H1 (cell line): Measurements from ENCODE around the gene VPS35. TPM values are rescaled to one million over a fixed set of nuclear protein-coding genes. Genes with fewer than 3 reads are reported as not detected.

Experiments
- CTCF ChIA-PET: fragments of 300-600 bp; sonication (Branson Sonifier 250); formaldehyde crosslinking; loops from one replicate; lab custom pipeline; 2021; ENCODE audit not compliant: partially characterized antibody; lab: Charles Lee
- POLR2A ChIA-PET: fragments of 300-600 bp; sonication (Branson Sonifier 250); formaldehyde crosslinking; loops from one replicate; lab custom pipeline; 2021; ENCODE audit warnings: inconsistent platforms; ENCODE audit not compliant: partially characterized antibody; lab: Charles Lee
- DNase-seq, 2 experiments: peaks; one replicate each; pipeline versions ENCODE4 v3.0.0 to v3.0.0-alpha.2; 2010 to 2022; ENCODE audit warnings: low spot score in 2 of 2, low read depth in 1 of 2, mixed read lengths in 1 of 2
- FAIRE-seq: peaks from 2 replicates; lab custom pipeline; 2011; peaks lifted over from hg19 to GRCh38; lab: Jason Lieb, UNC
- H2AFZ ChIP-seq: 2 replicates; pipeline ENCODE4 v1.8.1; 2012; ENCODE audit warnings: low read length, inconsistent platforms
- H2AK5ac ChIP-seq: 2 replicates; pipeline ENCODE4 v1.6.1; 2013; ENCODE audit warnings: low read depth, low read length
- H2BK120ac ChIP-seq: replicated peaks from 2 replicates; pipeline ENCODE3; 2013; ENCODE audit warnings: low read depth, low read length, inconsistent platforms
- H2BK12ac ChIP-seq: 2 replicates; pipeline ENCODE4 v1.6.1; 2013; ENCODE audit warnings: low read depth, low read length
- H2BK15ac ChIP-seq: 2 replicates; pipeline ENCODE4 v1.6.1; 2013; ENCODE audit warnings: low read length
- H2BK20ac ChIP-seq: 2 replicates; pipeline ENCODE4 v1.6.1; 2013; ENCODE audit warnings: low read length
- H2BK5ac ChIP-seq: 2 replicates; pipeline ENCODE4 v1.6.1; 2013; ENCODE audit warnings: low read depth, low read length
- H3K14ac ChIP-seq: 2 replicates; pipeline ENCODE4 v1.6.1; 2013; ENCODE audit warnings: inconsistent platforms; ENCODE audit not compliant: insufficient read length
- H3K18ac ChIP-seq: 2 replicates; pipeline ENCODE4 v1.6.1; 2013; ENCODE audit warnings: low read length; ENCODE audit errors: extremely low read depth
- H3K23ac ChIP-seq: 2 replicates; pipeline ENCODE4 v1.6.1; 2013; ENCODE audit warnings: inconsistent platforms; ENCODE audit not compliant: insufficient read length
- H3K23me2 ChIP-seq: 2 replicates; pipeline ENCODE4 v1.6.1; 2013; ENCODE audit warnings: low read depth, low read length
- H3K27ac ChIP-seq: 2 replicates; pipeline ENCODE4 v1.6.1; 2011; ENCODE audit warnings: low read depth, low read length, inconsistent platforms
- H3K27me3 ChIP-seq, 4 experiments: replicated peaks in 1 of 4; 1 replicate in 1 of 4; 2 replicates in 3 of 4; pipeline versions ENCODE4 v1.6.1 to v1.8.1; 2011 to 2013; ENCODE audit warnings: low read length in 3 of 4, mild to moderate bottlenecking in 3 of 4, inconsistent platforms in 2 of 4, mixed read lengths in 2 of 4, moderate library complexity in 1 of 4; ENCODE audit not compliant: control insufficient read depth in 3 of 4, insufficient read depth in 3 of 4; ENCODE audit errors: extremely low read depth in 1 of 4
- H3K36me3 ChIP-seq, 4 experiments: 2 replicates each; pipeline versions ENCODE4 v1.6.1 to v1.8.1; 2011 to 2013; ENCODE audit warnings: mild to moderate bottlenecking in 4 of 4, low read length in 3 of 4, moderate library complexity in 2 of 4, control low read depth in 1 of 4, inconsistent platforms in 1 of 4; ENCODE audit not compliant: insufficient read depth in 4 of 4, control insufficient read depth in 2 of 4
- H3K4ac ChIP-seq: replicated peaks from 2 replicates; pipeline ENCODE3; 2013; ENCODE audit warnings: low read length, low read depth, mixed read lengths, inconsistent platforms; ENCODE audit not compliant: insufficient read length
- H3K4me1 ChIP-seq, 4 experiments: replicated peaks in 1 of 4; 1 replicate in 1 of 4; 2 replicates in 3 of 4; pipeline versions ENCODE4 v1.6.1 to v1.8.1; 2011 to 2013; ENCODE audit warnings: low read length in 3 of 4, inconsistent platforms in 2 of 4, mixed read lengths in 1 of 4; ENCODE audit not compliant: insufficient read depth in 4 of 4, control insufficient read depth in 3 of 4
- H3K4me2 ChIP-seq, 2 experiments: 2 replicates each; pipeline versions ENCODE4 v1.6.1 to v1.8.1; 2011 to 2013; ENCODE audit warnings: low read depth in 2 of 2, low read length in 2 of 2, control low read depth in 1 of 2, inconsistent platforms in 1 of 2, mild to moderate bottlenecking in 1 of 2; ENCODE audit not compliant: insufficient read depth in 1 of 2
- H3K4me3 ChIP-seq, 4 experiments: fragments of 200-600, 300-600 bp in 1 of 4; sonication (generic), shearing (Covaris generic), sonication (Bioruptor Twin) in 1 of 4; 2 replicates each; pipeline versions ENCODE4 v1.5.1 to v1.8.1; 2011 to 2016; ENCODE audit warnings: low read length in 4 of 4, low read depth in 3 of 4, control low read depth in 2 of 4, inconsistent platforms in 2 of 4, mild to moderate bottlenecking in 2 of 4, mixed read lengths in 1 of 4, moderate library complexity in 1 of 4; ENCODE audit not compliant: insufficient read depth in 2 of 4; ENCODE audit errors: extremely low read depth in 1 of 4
- H3K56ac ChIP-seq: replicated peaks from 2 replicates; pipeline ENCODE3; 2013; ENCODE audit warnings: low read depth, mild to moderate bottlenecking, mixed read lengths, low read length, inconsistent platforms; ENCODE audit not compliant: insufficient read length
- H3K79me1 ChIP-seq: 2 replicates; pipeline ENCODE4 v1.6.1; 2013; ENCODE audit warnings: low read depth, low read length, control low read depth
- H3K79me2 ChIP-seq, 2 experiments: 2 replicates each; pipeline versions ENCODE4 v1.6.1 to v1.8.1; 2012 to 2013; ENCODE audit warnings: low read length in 2 of 2, mild to moderate bottlenecking in 2 of 2, inconsistent platforms in 1 of 2; ENCODE audit not compliant: insufficient read depth in 2 of 2, control insufficient read depth in 1 of 2
- H3K9ac ChIP-seq, 4 experiments: replicated peaks in 1 of 4; 1 replicate in 1 of 4; 2 replicates in 3 of 4; pipeline versions ENCODE4 v1.6.1 to v1.8.1; 2011 to 2013; ENCODE audit warnings: low read depth in 3 of 4, low read length in 3 of 4, control low read depth in 2 of 4, mild to moderate bottlenecking in 2 of 4, moderate library complexity in 2 of 4, inconsistent platforms in 1 of 4; ENCODE audit errors: extremely low read depth in 1 of 4
- H3K9me3 ChIP-seq, 2 experiments: 2 replicates each; pipeline versions ENCODE4 v1.6.1 to v1.8.1; 2012 to 2013; ENCODE audit warnings: mild to moderate bottlenecking in 2 of 2, moderate library complexity in 2 of 2, control low read depth in 1 of 2, inconsistent platforms in 1 of 2, low read depth in 1 of 2, low read length in 1 of 2, mixed read lengths in 1 of 2; ENCODE audit not compliant: insufficient read depth in 2 of 2
- H4K20me1 ChIP-seq, 2 experiments: replicated peaks in 1 of 2; 2 replicates each; pipeline versions ENCODE3 to v1.8.1; 2011 to 2013; ENCODE audit warnings: inconsistent platforms in 2 of 2, low read length in 2 of 2, mild to moderate bottlenecking in 1 of 2; ENCODE audit not compliant: insufficient read depth in 2 of 2, control insufficient read depth in 1 of 2
- H4K5ac ChIP-seq: 2 replicates; pipeline ENCODE4 v1.6.1; 2013; ENCODE audit warnings: low read length, low read depth, mixed read lengths, inconsistent platforms; ENCODE audit not compliant: insufficient read length
- H4K8ac ChIP-seq: 2 replicates; pipeline ENCODE4 v1.8.0; 2013; ENCODE audit warnings: mild to moderate bottlenecking, moderate library complexity, low read length, inconsistent platforms; ENCODE audit not compliant: insufficient read depth; ENCODE audit errors: extremely low read depth
- H4K91ac ChIP-seq: replicated peaks from 2 replicates; pipeline ENCODE3; 2013; ENCODE audit warnings: low read length, mixed read lengths, inconsistent platforms; ENCODE audit not compliant: insufficient read length
- ASH2L ChIP-seq: fragments of 200-600, 300-600 bp; sonication (generic); IDR thresholded peaks from one replicate; pipeline ENCODE4 v1.7.1; 2017; ENCODE audit warnings: low read length
- CTBP2 ChIP-seq: IDR thresholded peaks from 2 replicates; pipeline ENCODE4 v1.7.0; 2011; ENCODE audit warnings: borderline replicate concordance, mild to moderate bottlenecking, moderate library complexity, mixed read lengths, low read length; ENCODE audit not compliant: insufficient read depth, insufficient read length
- GTF2F1 ChIP-seq: IDR thresholded peaks from 2 replicates; pipeline ENCODE4 v1.6.1; 2012; ENCODE audit warnings: low read depth, low read length, improper control_type of control experiment, borderline replicate concordance
- KDM4A ChIP-seq: IDR thresholded peaks from one replicate; pipeline ENCODE4 v1.7.1; 2012; ENCODE audit warnings: low read depth, mild to moderate bottlenecking, moderate library complexity, low read length, inconsistent platforms; ENCODE audit not compliant: severe bottlenecking
- NANOG ChIP-seq: IDR thresholded peaks from 2 replicates; pipeline ENCODE4 v1.6.1; 2011; ENCODE audit warnings: low read length, low read depth, mild to moderate bottlenecking, inconsistent platforms; ENCODE audit not compliant: insufficient read depth, poor library complexity, severe bottlenecking
- POLR2A ChIP-seq, 2 experiments: IDR thresholded peaks; 1 replicate in 1 of 2; 2 replicates in 1 of 2; pipeline ENCODE4 v1.6.1; 2011; ENCODE audit warnings: low read depth in 2 of 2, low read length in 2 of 2, mild to moderate bottlenecking in 2 of 2; ENCODE audit errors: control extremely low read depth in 1 of 2
- POLR2AphosphoS5 ChIP-seq: IDR thresholded peaks from 2 replicates; pipeline ENCODE4 v1.6.1; 2011; ENCODE audit warnings: low read depth, low read length
- TAF1 ChIP-seq: IDR thresholded peaks from 2 replicates; pipeline ENCODE4 v1.6.1; 2011; ENCODE audit warnings: mild to moderate bottlenecking, low read depth, low read length
- TAF7 ChIP-seq: optimal IDR thresholded peaks from 2 replicates; pipeline ENCODE3; 2011; ENCODE audit warnings: low read depth, mild to moderate bottlenecking, inconsistent platforms, low read length, moderate library complexity, borderline replicate concordance
- WGBS, 2 experiments: shearing (Covaris generic) in 1 of 2; methylation state at CpG; one replicate each; pipeline versions ENCODE4 v1.1.6 to v1.1.7; 2013 to 2015; ENCODE audit warnings: low lambda C conversion rate in 2 of 2, mixed read lengths in 2 of 2, inconsistent platforms in 1 of 2, low coverage in 1 of 2, missing lambda C conversion rate in 1 of 2; ENCODE audit not compliant: insufficient replicate concordance in 2 of 2, insufficient coverage in 1 of 2, insufficient read length in 1 of 2; ENCODE audit errors: extremely low coverage in 1 of 2, missing lambda C conversion rate in 1 of 2; 5-methylcytosine and 5-hydroxymethylcytosine counted together
- polyA plus RNA-seq, 7 experiments: library from polyadenylated mRNA; depleted of rRNA in 3 of 7; stranded (reverse) in 5 of 7; unstranded in 2 of 7; fragments of >200 nt in 5 of 7; fragments of 200-250 nt in 2 of 7; gene quantifications; 1 replicate in 5 of 7; 2 replicates in 1 of 7; 4 replicates in 1 of 7; pipeline versions ENCODE4 v1.2.1 to v1.2.3, GENCODE V29; 2011 to 2013; ENCODE audit warnings: missing spikeins in 2 of 7, mixed read lengths in 2 of 7
- total RNA-seq: library from RNA; stranded (reverse); fragmentation: NEBNext Ultra II Directional; extraction: Animal tissue kit (Norgen Biotek cat#: 25700); gene quantifications from 2 replicates; pipeline ENCODE4 v1.2.1, GENCODE V29; 2021
- TF ChIP-seq, protein P1 (sequence below): IDR thresholded peaks from 2 replicates; pipeline ENCODE4 v1.6.1; 2012; ENCODE audit warnings: inconsistent platforms

VPS35 gene
- total and polyA plus RNA-seq, 2 of the 8 experiments (the other 6 are each of a cell fraction or from before 2014, with no cell fraction given) = 10.3 to 66.9 TPM

DNA sequence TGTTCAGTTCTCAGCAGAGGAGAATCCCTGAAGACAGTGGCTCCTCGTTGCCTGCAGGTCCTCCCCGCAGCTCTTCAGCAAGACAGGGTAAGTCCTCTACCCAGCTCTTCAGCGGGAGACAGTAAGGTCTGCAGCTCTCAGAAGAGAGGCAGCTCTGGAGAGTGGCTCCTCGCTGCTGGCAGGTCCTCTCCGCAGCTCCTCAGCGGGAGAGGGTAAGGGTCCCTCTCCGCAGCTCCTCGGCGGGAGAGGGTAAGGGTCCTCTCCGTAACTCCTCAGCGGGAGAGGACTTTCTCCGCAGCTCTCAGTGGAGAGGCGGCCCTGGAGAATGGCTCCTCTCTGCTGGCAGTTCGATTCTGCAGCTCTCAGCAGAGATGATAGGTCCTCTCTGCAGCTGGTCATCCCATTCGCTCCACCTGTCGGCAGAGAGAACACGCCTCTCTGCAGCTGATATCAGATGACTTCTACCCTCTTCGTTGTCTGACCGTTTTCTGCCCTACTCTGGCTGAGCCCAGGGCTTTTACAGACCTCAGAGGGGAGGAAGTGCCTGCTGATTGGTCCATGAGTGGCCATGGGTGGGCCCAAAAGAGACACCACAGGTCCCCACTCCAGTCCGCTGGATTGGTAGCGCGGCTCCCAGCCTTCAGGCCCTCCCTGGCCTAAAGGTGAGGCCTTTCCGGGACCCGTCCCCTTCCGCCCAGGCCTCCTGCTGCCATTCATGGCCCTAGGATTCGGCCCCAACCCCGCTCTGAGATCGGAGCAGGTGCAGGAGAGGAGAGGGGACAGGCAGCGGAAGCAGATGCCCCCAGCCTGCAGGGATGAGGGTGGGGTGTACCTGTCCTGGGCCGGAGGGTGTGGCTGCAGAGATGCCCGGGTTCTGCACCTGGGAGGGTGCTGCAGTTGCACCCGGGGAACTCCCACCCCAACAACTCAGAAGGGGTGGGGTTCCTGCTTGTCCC, 55.9 kb downstream of the VPS35 start:
- H2BK120ac ChIP-seq = no peak overlapping the region
- H3K56ac ChIP-seq = no peak overlapping the region
- H2BK20ac ChIP-seq = no peak overlapping the region
- no peaks in the 10 kb centered on the region for H3K79me2 ChIP-seq
- peaks cover 2% of the 10 kb centered on the region; the same call in 1 of the 2 replicates for H3K23me2 ChIP-seq
- peak overlapping the region; percentile 74 for H2AFZ ChIP-seq
- DNase-seq (peak; percentile 5 to 70), FAIRE-seq (peak; percentile 28)
- H3K27me3 ChIP-seq = no peaks in the 10 kb centered on the region; a peak in 1 of 7 replicates
- no peak overlapping the region for H3K9ac ChIP-seq
- ChIA-PET CTCF (interaction anchor here (0.7 to 1.9 kb wide), 5 partner anchors 12 to 221 kb away, joined by 3 to 6 read pairs (median 4); partner anchors contain the start of gene SHCBP1), POLR2A (interaction anchor here (0.8 to 1.8 kb wide), 7 partner anchors 11 to 251 kb away, joined by 3 to 11 read pairs (median 4); partner anchors contain the start of genes GPT2, ORC6 and SHCBP1)
- peak overlapping the region; percentile 19 to 54 (median 40); a peak in 7 of 8 replicates for H3K4me3 ChIP-seq
- no peaks in the 10 kb centered on the region for H4K20me1 ChIP-seq
- no peaks in the 10 kb centered on the region; the same call in 1 of the 2 replicates for H3K79me1 ChIP-seq
- peak overlapping the region; percentile 48; the same call in 1 of the 2 replicates for H3K18ac ChIP-seq
- H4K91ac ChIP-seq = peak overlapping the region; percentile 60
- H3K4ac ChIP-seq = no peak overlapping the region
- 40% methylated on average over 32 of the region's 32 CpGs; no CpG with 5 or more reads in 1 of the 2 experiments for WGBS, 2 experiments
- H2BK12ac ChIP-seq = no peak overlapping the region
- H3K4me1 ChIP-seq = peaks cover 0 to 5% (median 3%) of the 10 kb centered on the region in 4 experiments; a peak in 4 of 7 replicates
- no peak overlapping the region for H3K27ac ChIP-seq
- H3K36me3 ChIP-seq = no peaks in the 10 kb centered on the region
- no peak overlapping the region for H2AK5ac ChIP-seq
- H3K14ac ChIP-seq = no peak overlapping the region
- peak overlapping the region; percentile 22 for H4K8ac ChIP-seq
- no peak overlapping the region for H3K23ac ChIP-seq
- H3K9me3 ChIP-seq = no peaks in the 10 kb centered on the region
- H2BK15ac ChIP-seq = no peak overlapping the region
- no peak overlapping the region for H4K5ac ChIP-seq
- H2BK5ac ChIP-seq = peak overlapping the region; percentile 75; the same call in 1 of the 2 replicates
- peak overlapping the region; percentile 61 to 79 for H3K4me2 ChIP-seq
- TF ChIP-seq POLR2AphosphoS5 = peak; percentile 86
- TF ChIP-seq ASH2L = no peak
- TF ChIP-seq NANOG = no peak
- TF ChIP-seq CTBP2 = peak; percentile 54
- peak; percentile 51 for TF ChIP-seq TAF7
- TF ChIP-seq, protein P1, sequence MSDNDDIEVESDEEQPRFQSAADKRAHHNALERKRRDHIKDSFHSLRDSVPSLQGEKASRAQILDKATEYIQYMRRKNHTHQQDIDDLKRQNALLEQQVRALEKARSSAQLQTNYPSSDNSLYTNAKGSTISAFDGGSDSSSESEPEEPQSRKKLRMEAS = 0 out of 2 replicates have a peak, but pooled peaks have one; percentile 13
- TF ChIP-seq POLR2A (IDR thresholded peaks at IDR 0.05; ENCODE audit: control extremely low read depth in 1 of 2, low read depth in 2 of 2, low read length in 2 of 2) = peak; percentile 40 to 79
- peak; percentile 89 for TF ChIP-seq TAF1
- TF ChIP-seq KDM4A = peak; percentile 73
- TF ChIP-seq GTF2F1 = 0 out of 2 replicates have a peak, but pooled peaks have one; percentile 28
